22Rv1 (cell line): ENCODE results near the gene FES.

Source experiments
- H3K27ac ChIP-seq: fragments of 450-650 bp; 2 replicates; pipeline ENCODE4 v1.5.1; 2017
- ZFX ChIP-seq: fragments of 450-650 bp; IDR thresholded peaks from 2 replicates; pipeline ENCODE4 v1.6.1; 2017; ENCODE audit warnings: antibody characterized with exemption, borderline replicate concordance
- TF ChIP-seq, protein P1 (sequence below): fragments of 450-650 bp; IDR thresholded peaks from 2 replicates; pipeline ENCODE4 v1.5.1; 2017; ENCODE audit warnings: mild to moderate bottlenecking

FES gene

DNA sequence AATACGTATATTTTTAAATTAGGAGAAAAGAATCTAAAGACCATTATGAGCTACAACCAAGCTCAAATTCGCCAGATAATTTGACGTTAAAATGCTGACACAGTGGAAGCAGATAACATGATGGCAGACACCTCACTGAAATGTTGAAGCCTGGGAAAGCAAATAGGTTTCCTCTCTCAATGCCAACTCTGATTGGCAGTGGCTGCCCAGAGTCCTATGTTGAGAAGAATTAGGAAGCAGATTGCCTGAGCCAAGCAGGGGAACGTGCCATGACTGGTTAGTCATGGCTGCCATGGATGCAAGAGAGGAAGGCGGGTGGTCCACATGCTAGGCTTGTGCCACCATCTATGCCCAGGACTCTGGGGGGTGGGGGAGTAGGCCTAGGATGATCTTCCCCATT is 54.0 kb downstream of the FES start:
- TF ChIP-seq ZFX: no peak
- TF ChIP-seq, protein P1, sequence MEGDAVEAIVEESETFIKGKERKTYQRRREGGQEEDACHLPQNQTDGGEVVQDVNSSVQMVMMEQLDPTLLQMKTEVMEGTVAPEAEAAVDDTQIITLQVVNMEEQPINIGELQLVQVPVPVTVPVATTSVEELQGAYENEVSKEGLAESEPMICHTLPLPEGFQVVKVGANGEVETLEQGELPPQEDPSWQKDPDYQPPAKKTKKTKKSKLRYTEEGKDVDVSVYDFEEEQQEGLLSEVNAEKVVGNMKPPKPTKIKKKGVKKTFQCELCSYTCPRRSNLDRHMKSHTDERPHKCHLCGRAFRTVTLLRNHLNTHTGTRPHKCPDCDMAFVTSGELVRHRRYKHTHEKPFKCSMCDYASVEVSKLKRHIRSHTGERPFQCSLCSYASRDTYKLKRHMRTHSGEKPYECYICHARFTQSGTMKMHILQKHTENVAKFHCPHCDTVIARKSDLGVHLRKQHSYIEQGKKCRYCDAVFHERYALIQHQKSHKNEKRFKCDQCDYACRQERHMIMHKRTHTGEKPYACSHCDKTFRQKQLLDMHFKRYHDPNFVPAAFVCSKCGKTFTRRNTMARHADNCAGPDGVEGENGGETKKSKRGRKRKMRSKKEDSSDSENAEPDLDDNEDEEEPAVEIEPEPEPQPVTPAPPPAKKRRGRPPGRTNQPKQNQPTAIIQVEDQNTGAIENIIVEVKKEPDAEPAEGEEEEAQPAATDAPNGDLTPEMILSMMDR: no peak

DNA sequence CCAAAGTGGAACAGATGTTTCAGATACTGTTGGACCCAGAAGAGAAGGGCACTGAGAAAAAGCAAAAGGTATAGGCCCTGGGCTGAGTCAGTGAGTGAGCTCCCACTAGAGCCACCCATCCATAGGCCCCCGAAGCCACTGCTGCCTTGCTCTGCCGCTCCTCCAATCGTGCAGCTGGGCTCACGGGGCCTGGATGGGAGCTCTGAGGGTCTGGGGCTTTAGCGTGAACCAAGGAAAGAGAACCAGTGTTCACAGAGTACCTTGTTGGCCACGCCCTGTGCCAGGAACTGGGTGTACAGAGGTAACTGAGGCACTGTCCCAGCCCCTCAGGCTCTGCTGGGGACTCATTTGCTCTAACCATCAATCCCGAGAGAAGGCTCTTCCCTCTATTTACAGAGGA is 55.5 kb downstream of the FES start:
- H3K27ac ChIP-seq: no peak overlapping the region
- TF ChIP-seq, protein P1: no peak
- TF ChIP-seq ZFX: no peak

More for the DNA sequence above, 54.0 kb downstream of the FES start:
- no peak overlapping the region for H3K27ac ChIP-seq

DNA sequence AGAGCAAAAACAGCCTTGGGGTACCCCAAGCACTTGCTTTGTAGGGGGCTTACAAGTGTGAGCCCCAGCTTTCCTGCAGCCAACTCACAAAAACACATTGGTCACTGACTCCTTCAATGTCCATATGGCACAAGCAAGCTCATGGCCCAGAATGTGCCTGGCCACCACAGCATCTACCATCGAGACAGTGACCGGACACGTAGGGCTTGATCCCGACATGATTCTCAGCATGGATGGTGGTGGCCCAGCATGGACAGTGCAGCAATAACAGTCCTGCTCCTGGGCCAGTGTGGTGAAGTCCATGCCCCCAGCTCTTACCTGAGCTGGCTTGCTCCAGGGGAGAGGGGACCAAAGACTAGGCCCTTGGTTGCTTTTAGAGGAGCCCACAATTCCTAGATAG is 56.7 kb downstream of the FES start:
- no peak overlapping the region for H3K27ac ChIP-seq
- TF ChIP-seq, protein P1: no peak
- no peak for TF ChIP-seq ZFX

DNA sequence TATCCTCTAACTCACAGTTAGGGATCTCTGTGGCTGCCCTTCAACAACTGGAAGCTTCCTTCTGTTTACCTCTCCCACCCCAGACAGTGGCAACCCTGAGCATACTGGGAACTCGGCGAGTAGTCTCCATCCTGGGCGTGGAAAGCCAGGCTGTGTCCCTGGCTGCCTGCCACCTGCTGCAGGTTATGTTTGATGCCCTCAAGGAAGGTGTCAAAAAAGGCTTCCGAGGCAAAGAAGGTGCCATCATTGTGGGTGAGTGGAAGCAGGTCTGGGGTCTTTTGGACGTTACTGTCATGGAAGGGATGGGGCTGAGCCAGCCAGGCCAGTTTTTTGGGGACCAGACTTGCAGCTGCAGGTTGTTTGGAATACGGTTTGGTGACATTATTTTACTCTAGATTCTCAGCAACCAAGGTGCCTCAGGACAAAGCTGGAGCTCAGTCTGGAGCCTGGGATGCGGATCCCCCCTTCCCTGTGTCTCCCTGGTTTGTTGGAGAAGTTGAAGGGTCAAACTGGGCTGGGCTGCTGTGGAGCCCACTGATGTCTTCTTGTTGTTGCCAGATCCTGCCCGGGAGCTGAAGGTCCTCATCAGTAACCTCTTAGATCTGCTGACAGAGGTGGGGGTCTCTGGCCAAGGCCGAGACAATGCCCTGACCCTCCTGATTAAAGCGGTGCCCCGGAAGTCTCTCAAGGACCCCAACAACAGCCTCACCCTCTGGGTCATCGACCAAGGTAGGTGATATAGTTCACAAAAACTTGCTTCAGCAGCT is 58.2 kb downstream of the FES start:
- no peak for TF ChIP-seq ZFX
- TF ChIP-seq, protein P1: no peak
- no peak overlapping the region for H3K27ac ChIP-seq

DNA sequence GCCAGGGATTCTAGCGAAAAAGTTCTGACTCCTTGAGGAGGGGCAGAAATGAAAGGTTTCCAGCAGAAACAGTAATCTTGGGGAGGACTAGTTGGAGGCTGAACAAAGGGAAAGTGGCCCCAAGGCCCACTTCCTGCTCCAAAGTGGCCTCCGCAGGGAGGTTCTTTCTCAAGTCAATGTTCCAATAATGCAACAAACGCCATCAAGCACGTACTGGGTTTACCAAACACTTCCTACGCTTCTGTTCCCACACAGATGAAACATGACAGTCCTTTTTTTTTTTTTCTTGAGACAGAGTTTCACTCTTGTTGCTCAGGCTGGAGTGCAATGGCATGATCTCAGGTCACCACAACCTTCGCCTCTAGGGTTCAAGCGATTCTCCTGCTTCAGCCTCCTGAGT is 60.8 kb downstream of the FES start:
- TF ChIP-seq, protein P1: no peak
- no peak for TF ChIP-seq ZFX

More for the DNA sequence above, 60.8 kb downstream of the FES start:
- no peak overlapping the region for H3K27ac ChIP-seq
